ENCODE measurements around the gene CLEC9A.

CLEC9A gene

DNA sequence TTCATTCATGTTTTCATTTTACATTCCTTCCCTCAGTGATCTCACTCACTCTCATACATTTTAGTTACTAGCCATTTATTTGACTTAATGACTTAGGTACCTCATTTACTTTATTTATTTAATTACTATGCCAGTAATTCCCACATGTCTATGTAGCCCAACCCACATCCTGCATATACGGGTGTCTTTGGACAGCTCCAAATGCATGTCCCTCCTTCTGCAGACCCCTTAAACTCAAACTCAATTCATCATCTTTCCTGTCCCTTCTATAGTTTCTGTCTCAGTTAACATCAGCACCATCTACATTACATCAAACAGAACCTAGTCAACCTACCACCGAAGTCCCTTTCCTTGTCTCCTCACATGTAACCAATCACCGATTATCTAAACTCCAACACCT, 65.5 kb downstream of the CLEC9A start:
- TF ChIP-seq CTCF (IDR thresholded peaks at IDR 0.05; ENCODE audit: control extremely low read depth, extremely low read depth, low read depth, missing control alignments) = no peak
- CTCF ChIA-PET = no interaction called here
- POLR2A ChIA-PET = no interaction called here
- no peak for DNase-seq (ENCODE audit: extremely low spot score)

- CTCF ChIA-PET = interaction anchor here (1.2 kb wide), 1 partner anchor 55 kb away, joined by 3 read pairs; no protein-coding TSS in a partner anchor
- no peak for DNase-seq (ENCODE audit: extremely low spot score)
- no peak for TF ChIP-seq CTCF (IDR thresholded peaks at IDR 0.05; ENCODE audit: control extremely low read depth, extremely low read depth, low read depth, missing control alignments)
- POLR2A ChIA-PET = no interaction called here
Observed at GRCh38 chr12:10097521-10097920, 67.0 kb downstream of the CLEC9A start.

DNA sequence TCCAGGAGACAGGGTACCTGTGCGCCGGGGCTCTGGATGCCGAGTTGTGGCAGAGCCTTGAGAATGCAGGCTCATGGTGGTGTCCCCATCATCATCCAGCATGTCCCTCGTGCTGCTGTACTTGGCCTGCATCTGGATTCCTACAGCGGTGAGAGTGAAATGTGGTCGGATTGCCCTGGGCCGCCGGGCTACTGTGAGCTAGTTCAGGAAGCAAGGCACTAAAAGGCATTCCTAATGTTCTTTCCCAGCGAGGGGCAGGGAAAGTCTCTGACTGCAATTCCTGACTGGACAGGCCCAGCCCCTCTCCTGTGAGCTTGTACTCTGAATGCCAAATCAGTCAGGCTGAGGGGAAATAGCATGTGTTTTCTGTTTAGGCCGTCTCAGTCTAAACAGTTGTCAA, 68.3 kb downstream of the CLEC9A start, which contains the start of gene CLEC1A:
CLEC1A (minus strand) TSS at position 195 of the 400 bp plus-strand sequence; CDS start at position 132, 63 bp downstream.
- TF ChIP-seq CTCF (IDR thresholded peaks at IDR 0.05; ENCODE audit: control extremely low read depth, extremely low read depth, low read depth, missing control alignments) = no peak
- DNase-seq (ENCODE audit: extremely low spot score) = no peak
- CTCF ChIA-PET = interaction anchor here (0.8 to 1.0 kb wide), 2 partner anchors 17 to 41 kb away, joined by 3 read pairs; no protein-coding TSS in a partner anchor
- POLR2A ChIA-PET = no interaction called here

DNA sequence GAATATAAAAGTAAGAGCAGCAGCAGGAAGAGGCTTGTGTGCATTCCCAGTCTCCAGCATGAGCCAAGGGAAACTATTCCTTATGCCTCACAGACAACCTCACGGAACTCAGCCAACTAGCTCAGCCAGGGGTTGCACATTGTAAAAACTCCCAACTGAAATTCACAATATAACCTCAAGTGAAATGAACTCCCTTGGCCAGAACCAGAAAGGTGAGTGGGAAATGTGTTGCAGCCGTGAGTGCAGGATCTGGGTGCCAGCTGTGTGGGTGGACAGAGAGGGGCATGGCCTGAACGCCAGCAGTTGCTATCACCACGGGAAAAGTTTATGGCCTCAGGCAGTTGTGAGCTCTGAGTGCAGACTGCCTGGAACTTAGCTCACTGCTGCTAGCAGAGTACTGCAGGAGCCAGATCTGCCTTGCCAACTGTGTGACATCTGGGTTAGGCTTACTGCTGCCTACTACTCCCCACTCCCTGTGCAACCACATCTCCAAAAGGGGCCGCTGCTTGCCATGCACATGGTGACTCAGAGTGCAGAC, 70.6 kb downstream of the CLEC9A start:
- TF ChIP-seq CTCF (IDR thresholded peaks at IDR 0.05; ENCODE audit: control extremely low read depth, extremely low read depth, low read depth, missing control alignments) = no peak
- no peak for DNase-seq (ENCODE audit: extremely low spot score)
- ChIA-PET POLR2A (no interaction called here), CTCF (interaction anchor here (1.4 kb wide), 1 partner anchor 10 kb away, joined by 6 read pairs; no protein-coding TSS in a partner anchor)

DNA sequence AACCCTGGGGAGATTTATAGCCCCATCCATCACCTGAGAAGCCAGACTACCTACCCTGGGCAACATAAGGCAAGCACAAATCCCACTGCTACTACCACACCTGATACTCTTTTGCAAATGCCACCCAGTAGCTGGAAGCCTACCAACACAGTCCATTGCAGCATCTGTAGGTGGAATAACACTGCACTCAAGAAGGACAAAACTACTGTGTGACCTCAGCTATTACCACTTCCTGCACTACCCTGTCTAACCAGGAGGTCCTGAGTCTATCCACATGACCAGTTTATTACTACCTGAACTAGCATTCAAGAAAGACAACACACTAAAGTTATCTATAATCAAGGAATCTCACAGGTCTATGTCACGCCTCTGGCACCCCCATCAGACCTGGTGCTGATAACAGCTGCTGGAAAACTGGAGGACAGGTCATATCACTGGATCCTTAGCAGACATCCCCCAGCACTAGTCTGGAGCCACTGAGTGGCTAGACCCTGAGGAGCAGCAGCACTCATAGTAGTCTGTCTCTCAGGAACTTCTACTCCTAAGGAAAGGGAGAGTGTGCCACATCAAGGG, 71.3 kb downstream of the CLEC9A start:
- ChIA-PET CTCF (no interaction called here), POLR2A (no interaction called here)
- no peak for DNase-seq (ENCODE audit: extremely low spot score)
- TF ChIP-seq CTCF (IDR thresholded peaks at IDR 0.05; ENCODE audit: control extremely low read depth, extremely low read depth, low read depth, missing control alignments) = no peak

- TF ChIP-seq CTCF (IDR thresholded peaks at IDR 0.05; ENCODE audit: control extremely low read depth, extremely low read depth, low read depth, missing control alignments) = no peak
- CTCF ChIA-PET = no interaction called here
- DNase-seq (ENCODE audit: extremely low spot score) = no peak
- POLR2A ChIA-PET = no interaction called here
Observed at GRCh38 chr12:10102322-10102721, 71.8 kb downstream of the CLEC9A start.

Data from GM10248 (cell line).